Endothelial cell of umbilical vein (primary cell): ENCODE data around the gene APLP2. TPM values are rescaled to one million over a fixed set of nuclear protein-coding genes. Genes with fewer than 3 reads are reported as not detected.

ENCODE experiments used
- BruUV-seq: library from RNA; stranded (reverse); fragments of 400-500 nt; replicated peaks from 2 replicates; lab custom pipeline; 2021; lab: Mats Ljungman, UMichigan
- CTCF ChIA-PET: fragments of 300-600, 350-600 bp; sonication (Branson Sonifier 250); formaldehyde crosslinking; loops from one replicate; lab custom pipeline; 2021; ENCODE audit warnings: antibody characterized with exemption, inconsistent platforms; lab: Charles Lee
- POLR2A ChIA-PET: fragments of 300-600, 350-600 bp; sonication (Branson Sonifier 250); formaldehyde crosslinking; loops from one replicate; lab custom pipeline; 2021; ENCODE audit warnings: antibody characterized with exemption, inconsistent platforms; lab: Charles Lee
- DNase-seq: peaks from one replicate; pipeline ENCODE4 v3.0.0-alpha.2; 2011; ENCODE audit warnings: low read depth, low spot score
- FAIRE-seq: peaks from 2 replicates; lab custom pipeline; 2011; peaks lifted over from hg19 to GRCh38; lab: Jason Lieb, UNC
- H2AFZ ChIP-seq: 2 replicates; pipeline ENCODE4 v1.6.0; 2012; ENCODE audit warnings: low read depth, low read length, control low read depth, inconsistent platforms
- H3K27ac ChIP-seq: 2 replicates; pipeline ENCODE4 v1.5.1; 2011; ENCODE audit warnings: low read depth, mild to moderate bottlenecking, control low read depth, low read length, moderate library complexity; ENCODE audit not compliant: insufficient read depth
- H3K27me3 ChIP-seq, 2 experiments: 2 replicates each; pipeline versions ENCODE4 v1.6.0 to v1.6.1; 2011; ENCODE audit warnings: low read length in 2 of 2, mixed read lengths in 1 of 2; ENCODE audit not compliant: control insufficient read depth in 2 of 2, insufficient read depth in 2 of 2
- H3K36me3 ChIP-seq, 2 experiments: 2 replicates in 1 of 2; 3 replicates in 1 of 2; pipeline ENCODE4 v1.5.1; 2011; ENCODE audit warnings: low read length in 2 of 2, mild to moderate bottlenecking in 1 of 2, moderate library complexity in 1 of 2; ENCODE audit not compliant: control insufficient read depth in 2 of 2, insufficient read depth in 2 of 2; ENCODE audit errors: extremely low read depth in 1 of 2
- H3K4me1 ChIP-seq: 3 replicates; pipeline ENCODE4 v1.5.1; 2011; ENCODE audit warnings: mild to moderate bottlenecking, low read length; ENCODE audit not compliant: control insufficient read depth, insufficient read depth; ENCODE audit errors: extremely low read depth
- H3K4me2 ChIP-seq: 2 replicates; pipeline ENCODE4 v1.6.1; 2011; ENCODE audit warnings: low read length, control low read depth, mixed read lengths; ENCODE audit not compliant: insufficient read depth
- H3K4me3 ChIP-seq, 3 experiments: fragments of 200-600 bp in 1 of 3; sonication (generic), shearing (Covaris generic) in 1 of 3; replicated peaks in 1 of 3; 2 replicates each; pipeline ENCODE4 v1.5.1; 2011 to 2016; ENCODE audit warnings: control low read depth in 3 of 3, low read length in 3 of 3, mild to moderate bottlenecking in 2 of 3, inconsistent platforms in 1 of 3, low read depth in 1 of 3, moderate library complexity in 1 of 3; ENCODE audit not compliant: insufficient read depth in 1 of 3
- H3K79me2 ChIP-seq: 2 replicates; pipeline ENCODE4 v1.6.0; 2012; ENCODE audit warnings: low read length, inconsistent platforms; ENCODE audit not compliant: control insufficient read depth, insufficient read depth
- H3K9ac ChIP-seq: replicated peaks from 2 replicates; pipeline ENCODE3; 2011; ENCODE audit warnings: low read length, control low read depth; ENCODE audit not compliant: insufficient read depth; ENCODE audit errors: extremely low read depth
- H3K9me1 ChIP-seq: replicated peaks from 3 replicates; pipeline ENCODE4 v1.6.0; 2011; ENCODE audit warnings: mild to moderate bottlenecking, low read length; ENCODE audit not compliant: control insufficient read depth, insufficient read depth; ENCODE audit errors: extremely low read depth
- H3K9me3 ChIP-seq: replicated peaks from 2 replicates; pipeline ENCODE4 v1.5.1; 2012; ENCODE audit warnings: low read length, inconsistent platforms; ENCODE audit not compliant: control insufficient read depth, insufficient read depth
- H4K20me1 ChIP-seq: replicated peaks from 2 replicates; pipeline ENCODE3; 2011; ENCODE audit warnings: mild to moderate bottlenecking, low read length; ENCODE audit not compliant: control insufficient read depth, insufficient read depth; ENCODE audit errors: extremely low read depth
- CTCF ChIP-seq, 2 donors: IDR thresholded peaks; 1 replicate in 1 of 2; 2 replicates in 1 of 2; pipeline ENCODE4 v1.5.1; 2011; ENCODE audit warnings: low read length in 2 of 2, mild to moderate bottlenecking in 2 of 2, moderate library complexity in 2 of 2, control low read depth in 1 of 2, inconsistent platforms in 1 of 2, low read depth in 1 of 2; ENCODE audit not compliant: insufficient read depth in 1 of 2; ENCODE audit errors: extremely low read depth in 1 of 2
- FOS ChIP-seq: IDR thresholded peaks from 2 replicates; pipeline ENCODE4 v1.6.1; 2011; ENCODE audit warnings: mild to moderate bottlenecking, low read length, moderate library complexity, borderline replicate concordance; ENCODE audit not compliant: insufficient read depth
- GATA2 ChIP-seq: IDR thresholded peaks from 2 replicates; pipeline ENCODE4 v1.7.0; 2011; ENCODE audit warnings: low read depth, mild to moderate bottlenecking, moderate library complexity, mixed read lengths, low read length; ENCODE audit not compliant: insufficient read length, insufficient read depth
- JUN ChIP-seq: IDR thresholded peaks from 2 replicates; pipeline ENCODE4 v1.6.1; 2011; ENCODE audit warnings: borderline replicate concordance, low read depth; ENCODE audit not compliant: insufficient read length, insufficient read depth
- MAX ChIP-seq: IDR thresholded peaks from 2 replicates; pipeline ENCODE4 v1.6.1; 2011; ENCODE audit not compliant: insufficient read depth, insufficient read length
- POLR2A ChIP-seq: IDR thresholded peaks from 2 replicates; pipeline ENCODE4 v1.6.1; 2012; ENCODE audit warnings: low read depth, mild to moderate bottlenecking, control low read depth, low read length
- dilution Hi-C: fragments of 300-500 bp; cut with MboI; formaldehyde crosslinking; loops from one replicate; pipeline ENCODE4 v1.15.0; 2019; ENCODE audit warnings: low sequenced_read_pairs; ENCODE audit not compliant: extremely low pct_ligation_motif_present
- intact Hi-C: fragments of 100-400 bp; cut with micrococcal nuclease; formaldehyde crosslinking; loops from one replicate; pipeline ENCODE4 v1.10.0; 2022
- polyA plus RNA-seq, 4 experiments: library from polyadenylated mRNA; depleted of rRNA in 3 of 4; stranded (reverse) in 3 of 4; unstranded in 1 of 4; fragments of >200 nt; gene quantifications; 2 replicates each; pipeline versions ENCODE4 v1.2.1 to v1.2.3, GENCODE V29; 2011 to 2012; ENCODE audit warnings: missing spikeins in 1 of 4
- total RNA-seq: library from RNA; stranded (reverse); gene quantifications from 2 replicates; pipeline ENCODE4 v1.2.3, GENCODE V29; 2021

The APLP2 gene
- total and polyA plus RNA-seq, 2 donors (not counting 3 experiments of a cell fraction or from before 2014, with no cell fraction given), result 493 to 543 TPM

GRCh38 chr11:130144861-130145281 lies 75.2 kb downstream of the APLP2 start:
- ChIA-PET CTCF (interaction anchor here (1.1 to 3.8 kb wide), 4 partner anchors 13 to 219 kb away, joined by 3 to 77 read pairs (median 16); no protein-coding TSS in a partner anchor), POLR2A (no interaction called here)
- H3K4me1 ChIP-seq, result peaks cover 6% of the 10 kb centered on the region
- BruUV-seq, result no TSS peak
- no peak overlapping the region for H2AFZ ChIP-seq
- intact Hi-C loops (no loop called here), dilution Hi-C loops (no loop called here)
- TF ChIP-seq MAX (no peak), GATA2 (no peak), CTCF (IDR thresholded peaks at IDR 0.05; ENCODE audit: extremely low read depth in 1 of 2, insufficient read depth in 1 of 2, low read depth in 1 of 2, low read length in 2 of 2) (no peak), POLR2A (no peak), FOS (no peak), JUN (no peak)
- no peaks in the 10 kb centered on the region for H3K9me3 ChIP-seq
- no peak overlapping the region for H3K27ac ChIP-seq
- no peaks in the 10 kb centered on the region for H4K20me1 ChIP-seq
- H3K79me2 ChIP-seq, result no peaks in the 10 kb centered on the region
- H3K4me3 ChIP-seq, result no peak overlapping the region
- no peak overlapping the region for H3K4me2 ChIP-seq
- FAIRE-seq (no peak), DNase-seq (no peak)
- no peaks in the 10 kb centered on the region for H3K9me1 ChIP-seq
- H3K27me3 ChIP-seq, result no peaks in the 10 kb centered on the region
- H3K36me3 ChIP-seq, result peaks cover 14 to 30% of the 10 kb centered on the region in 2 experiments
- no peak overlapping the region for H3K9ac ChIP-seq
